ENCODE data around the gene MERTK.
"Not testable (repeated sequence)": the region's sequence is repeated elsewhere in the genome, so short reads cannot be mapped to it uniquely, and the experiment has no call there.

MERTK gene

GRCh38 chr2:112027767-112028166 is 129.4 kb downstream of the MERTK start:
- Histone ChIP-seq H3K4me1 (ENCODE audit: control insufficient read depth, insufficient read depth, low read length) (peaks cover 15% of the 10 kb centered on the region), H3K4me3 (ENCODE audit: low read depth, low read length) (no peak overlapping the region), H3K27ac (ENCODE audit: low read depth, low read length) (no peak overlapping the region), H3K9ac (ENCODE audit: low read depth, low read length) (no peak overlapping the region), H3K27me3 (ENCODE audit: control insufficient read depth, insufficient read depth, low read length) (no peaks in the 10 kb centered on the region), H3K9me3 (ENCODE audit: control insufficient read depth, insufficient read depth, low read length) (no peaks in the 10 kb centered on the region), H3K36me3 (ENCODE audit: control insufficient read depth, insufficient read depth, low read length) (no peaks in the 10 kb centered on the region)

- Histone ChIP-seq H3K27ac (ENCODE audit: low read depth, low read length) (no peak overlapping the region), H3K4me1 (ENCODE audit: control insufficient read depth, insufficient read depth, low read length) (peaks cover 15% of the 10 kb centered on the region), H3K9me3 (ENCODE audit: control insufficient read depth, insufficient read depth, low read length) (no peaks in the 10 kb centered on the region), H3K36me3 (ENCODE audit: control insufficient read depth, insufficient read depth, low read length) (no peaks in the 10 kb centered on the region), H3K9ac (ENCODE audit: low read depth, low read length) (no peak overlapping the region), H3K4me3 (ENCODE audit: low read depth, low read length) (no peak overlapping the region), H3K27me3 (ENCODE audit: control insufficient read depth, insufficient read depth, low read length) (no peaks in the 10 kb centered on the region)
Measured at GRCh38 chr2:112029164-112029563, 130.8 kb downstream of the MERTK start.

DNA sequence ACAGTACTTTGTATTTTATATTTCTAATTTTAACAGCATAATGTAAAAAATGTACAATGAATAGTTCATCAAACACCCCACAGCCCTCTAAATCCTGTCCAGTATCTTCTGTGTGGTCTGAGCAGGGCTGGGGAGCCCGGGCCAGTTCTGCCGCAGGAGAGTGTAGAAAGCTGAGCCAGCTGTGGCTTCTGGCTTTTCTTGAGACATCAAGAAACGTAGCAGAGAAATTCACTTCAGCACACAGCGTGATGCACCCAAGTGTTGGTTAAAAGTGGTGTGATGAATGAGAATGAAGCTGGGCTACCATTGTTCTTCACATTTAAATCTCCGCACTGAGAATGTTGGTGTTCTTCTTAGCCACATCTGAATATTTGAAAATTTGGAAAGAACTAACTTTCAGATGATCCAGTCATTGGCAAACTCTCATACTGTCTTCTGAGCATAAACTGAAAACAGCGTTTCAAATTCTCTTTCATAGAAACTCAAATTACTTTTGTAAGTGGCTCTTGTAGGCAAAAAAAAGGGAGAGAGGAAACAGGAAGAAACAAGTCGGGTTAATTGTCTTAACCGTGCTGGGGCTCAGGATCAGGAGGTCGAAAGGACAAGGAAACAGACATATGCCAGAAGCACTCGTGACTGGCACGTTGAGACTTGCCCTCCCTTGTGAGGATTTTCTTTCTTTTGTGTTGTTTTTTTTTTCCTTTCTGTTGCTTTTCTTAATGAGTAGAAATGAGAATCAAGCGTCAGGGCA is 133.2 kb downstream of the MERTK start:
- Histone ChIP-seq H3K9ac (ENCODE audit: low read depth, low read length) (peak overlapping the region; percentile 32; the same call in 1 of the 2 replicates), H3K27ac (ENCODE audit: low read depth, low read length) (peak overlapping the region; percentile 82), H3K36me3 (ENCODE audit: control insufficient read depth, insufficient read depth, low read length) (no peaks in the 10 kb centered on the region), H3K4me3 (ENCODE audit: low read depth, low read length) (no peak overlapping the region; the same call in 1 of the 2 replicates), H3K27me3 (ENCODE audit: control insufficient read depth, insufficient read depth, low read length) (no peaks in the 10 kb centered on the region), H3K9me3 (ENCODE audit: control insufficient read depth, insufficient read depth, low read length) (no peaks in the 10 kb centered on the region), H3K4me1 (ENCODE audit: control insufficient read depth, insufficient read depth, low read length) (peaks cover 15% of the 10 kb centered on the region)

- H3K27me3 ChIP-seq (ENCODE audit: control insufficient read depth, insufficient read depth, low read length), result no peaks in the 10 kb centered on the region
- H3K9me3 ChIP-seq (ENCODE audit: control insufficient read depth, insufficient read depth, low read length), result no peaks in the 10 kb centered on the region
- H3K4me3 ChIP-seq (ENCODE audit: low read depth, low read length), result no peak overlapping the region
- peak overlapping the region; percentile 82 for H3K27ac ChIP-seq (ENCODE audit: low read depth, low read length)
- H3K9ac ChIP-seq (ENCODE audit: low read depth, low read length), result no peak overlapping the region
- no peaks in the 10 kb centered on the region for H3K36me3 ChIP-seq (ENCODE audit: control insufficient read depth, insufficient read depth, low read length)
- H3K4me1 ChIP-seq (ENCODE audit: control insufficient read depth, insufficient read depth, low read length), result peaks cover 15% of the 10 kb centered on the region
Measured at GRCh38 chr2:112032224-112032586, 133.8 kb downstream of the MERTK start.

DNA sequence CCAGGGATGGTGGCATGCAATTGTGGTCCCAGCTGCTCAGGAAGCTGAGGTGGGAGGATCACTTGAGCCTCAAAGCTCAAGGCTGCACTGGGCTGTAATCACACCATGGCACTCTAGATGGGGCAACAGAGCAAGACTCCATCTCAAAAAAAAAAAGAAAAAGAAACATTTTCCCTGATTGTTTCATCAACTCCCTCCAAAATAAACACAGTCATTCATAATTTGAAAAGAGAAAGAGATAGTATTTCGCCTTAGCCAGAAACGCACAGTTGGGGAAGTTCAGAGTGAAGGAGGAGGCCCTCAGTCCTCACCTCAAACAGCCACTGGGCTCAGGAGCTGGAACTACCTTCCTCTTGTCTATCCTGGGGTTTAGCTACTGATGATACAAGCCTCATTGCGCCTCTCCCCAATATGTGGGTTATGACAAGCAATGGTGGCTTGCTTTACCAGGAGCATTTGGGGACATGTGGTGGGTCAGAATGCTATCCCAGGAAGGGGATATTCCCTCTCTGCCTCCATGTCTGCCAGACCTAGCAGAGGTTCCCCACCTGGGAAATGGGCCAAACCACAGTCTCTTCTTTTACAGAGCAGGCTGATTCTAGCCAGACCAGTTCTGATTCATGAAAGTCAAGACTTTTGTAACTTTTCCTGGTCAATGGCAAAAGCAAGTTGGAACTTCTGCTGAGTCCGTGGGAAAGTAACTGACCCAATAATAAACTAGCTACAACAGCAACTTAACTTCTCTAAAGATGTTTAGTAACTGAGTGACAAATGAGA is 134.5 kb downstream of the MERTK start:
- H3K36me3 ChIP-seq (ENCODE audit: control insufficient read depth, insufficient read depth, low read length), result no peaks in the 10 kb centered on the region
- no peaks in the 10 kb centered on the region; the same call in 1 of the 2 replicates for H3K9me3 ChIP-seq (ENCODE audit: control insufficient read depth, insufficient read depth, low read length)
- no peak overlapping the region for H3K27ac ChIP-seq (ENCODE audit: low read depth, low read length)
- H3K27me3 ChIP-seq (ENCODE audit: control insufficient read depth, insufficient read depth, low read length), result no peaks in the 10 kb centered on the region
- H3K4me1 ChIP-seq (ENCODE audit: control insufficient read depth, insufficient read depth, low read length), result peaks cover 15% of the 10 kb centered on the region
- H3K9ac ChIP-seq (ENCODE audit: low read depth, low read length), result no peak overlapping the region
- no peak overlapping the region for H3K4me3 ChIP-seq (ENCODE audit: low read depth, low read length)

- Histone ChIP-seq H3K27ac (ENCODE audit: low read depth, low read length) (no peak overlapping the region), H3K4me1 (ENCODE audit: control insufficient read depth, insufficient read depth, low read length) (peaks cover 15% of the 10 kb centered on the region), H3K36me3 (ENCODE audit: control insufficient read depth, insufficient read depth, low read length) (no peaks in the 10 kb centered on the region), H3K27me3 (ENCODE audit: control insufficient read depth, insufficient read depth, low read length) (no peaks in the 10 kb centered on the region), H3K4me3 (ENCODE audit: low read depth, low read length) (no peak overlapping the region), H3K9me3 (ENCODE audit: control insufficient read depth, insufficient read depth, low read length) (no peaks in the 10 kb centered on the region; the same call in 1 of the 2 replicates), H3K9ac (ENCODE audit: low read depth, low read length) (no peak overlapping the region)
Measured at GRCh38 chr2:112033600-112033999, 135.2 kb downstream of the MERTK start.

- H3K36me3 ChIP-seq (ENCODE audit: control insufficient read depth, insufficient read depth, low read length), result no peaks in the 10 kb centered on the region
- H3K9me3 ChIP-seq (ENCODE audit: control insufficient read depth, insufficient read depth, low read length), result no peaks in the 10 kb centered on the region; the same call in 1 of the 2 replicates
- no peak overlapping the region for H3K9ac ChIP-seq (ENCODE audit: low read depth, low read length)
- peaks cover 15% of the 10 kb centered on the region for H3K4me1 ChIP-seq (ENCODE audit: control insufficient read depth, insufficient read depth, low read length)
- H3K4me3 ChIP-seq (ENCODE audit: low read depth, low read length), result no peak overlapping the region
- no peak overlapping the region for H3K27ac ChIP-seq (ENCODE audit: low read depth, low read length)
- no peaks in the 10 kb centered on the region for H3K27me3 ChIP-seq (ENCODE audit: control insufficient read depth, insufficient read depth, low read length)
Measured at GRCh38 chr2:112034924-112035323, 136.5 kb downstream of the MERTK start.

DNA sequence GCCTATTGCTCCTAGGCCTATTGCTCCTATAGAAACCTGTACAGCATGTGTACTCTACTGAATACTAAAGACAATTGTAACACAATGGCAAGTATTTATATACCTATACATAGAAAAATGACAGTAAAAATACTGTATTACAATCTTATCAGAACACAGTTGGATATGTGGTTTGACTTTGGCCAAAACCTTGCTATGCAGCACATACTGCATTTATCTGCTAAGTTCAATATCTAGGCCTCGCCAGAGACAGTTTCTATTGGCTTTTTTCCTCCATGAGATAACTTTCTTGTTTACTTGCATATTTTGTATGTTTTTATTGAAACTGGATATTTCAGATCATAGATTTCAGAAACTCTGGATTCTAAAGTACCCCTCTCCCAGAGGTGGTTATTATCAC is 137.4 kb downstream of the MERTK start:
- Histone ChIP-seq H3K27ac (ENCODE audit: low read depth, low read length) (no peak overlapping the region), H3K36me3 (ENCODE audit: control insufficient read depth, insufficient read depth, low read length) (no peaks in the 10 kb centered on the region), H3K4me1 (ENCODE audit: control insufficient read depth, insufficient read depth, low read length) (peaks cover 15% of the 10 kb centered on the region), H3K9ac (ENCODE audit: low read depth, low read length) (no peak overlapping the region), H3K27me3 (ENCODE audit: control insufficient read depth, insufficient read depth, low read length) (no peaks in the 10 kb centered on the region), H3K4me3 (ENCODE audit: low read depth, low read length) (no peak overlapping the region), H3K9me3 (ENCODE audit: control insufficient read depth, insufficient read depth, low read length) (no peaks in the 10 kb centered on the region; the same call in 1 of the 2 replicates)

DNA sequence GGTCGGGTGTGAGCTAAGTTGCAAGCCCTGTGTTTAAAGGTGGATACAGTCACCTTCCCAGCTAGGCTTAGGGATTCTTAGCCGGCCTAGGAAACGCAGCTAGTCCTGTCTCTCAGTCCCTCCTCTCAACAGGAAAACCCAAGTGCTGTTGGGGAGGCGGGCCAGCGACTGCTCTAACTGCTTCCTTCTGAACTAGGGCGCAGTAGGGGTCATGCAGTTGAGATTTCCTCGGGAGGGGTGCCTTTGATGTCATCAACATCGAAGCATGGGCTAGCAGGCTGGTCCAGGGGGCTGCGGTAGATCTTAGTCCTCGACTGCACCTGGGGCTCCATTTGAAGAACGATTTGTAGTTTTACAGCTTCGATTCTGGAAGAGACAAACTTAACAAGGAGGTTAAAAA is 141.1 kb downstream of the MERTK start:
- H3K27ac ChIP-seq (ENCODE audit: low read depth, low read length), result peak overlapping the region; percentile 28
- peaks cover 14% of the 10 kb centered on the region for H3K4me1 ChIP-seq (ENCODE audit: control insufficient read depth, insufficient read depth, low read length)
- H3K27me3 ChIP-seq (ENCODE audit: control insufficient read depth, insufficient read depth, low read length); H3K4me3 ChIP-seq (ENCODE audit: low read depth, low read length); H3K9ac ChIP-seq (ENCODE audit: low read depth, low read length); H3K36me3 ChIP-seq (ENCODE audit: control insufficient read depth, insufficient read depth, low read length); H3K9me3 ChIP-seq (ENCODE audit: control insufficient read depth, insufficient read depth, low read length): not testable (repeated sequence)

DNA sequence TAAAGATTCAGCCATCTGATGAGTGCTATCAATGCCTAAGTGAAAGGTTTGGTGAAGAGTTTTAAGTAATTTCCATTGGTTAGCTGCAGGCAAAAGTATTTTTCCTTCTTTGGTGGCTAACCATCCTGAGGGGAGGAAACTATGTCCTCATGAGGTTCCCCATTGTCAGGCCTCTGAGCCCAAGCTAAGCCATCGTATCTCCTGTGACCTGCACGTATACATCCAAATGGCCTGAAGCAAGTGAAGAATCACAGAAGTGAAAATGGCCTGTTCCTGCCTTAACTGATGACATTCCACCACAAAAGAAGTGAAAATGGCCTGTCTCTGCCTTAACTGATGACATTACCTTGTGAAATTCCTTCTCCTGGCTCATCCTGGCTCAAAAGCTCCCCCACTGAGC is 141.7 kb downstream of the MERTK start:
- H3K9me3 ChIP-seq (ENCODE audit: control insufficient read depth, insufficient read depth, low read length), result not testable (repeated sequence)

GRCh38 chr2:112041460-112041859 is 143.1 kb downstream of the MERTK start:
- H3K27me3 ChIP-seq (ENCODE audit: control insufficient read depth, insufficient read depth, low read length); H3K27ac ChIP-seq (ENCODE audit: low read depth, low read length); H3K4me3 ChIP-seq (ENCODE audit: low read depth, low read length); H3K9ac ChIP-seq (ENCODE audit: low read depth, low read length); H3K36me3 ChIP-seq (ENCODE audit: control insufficient read depth, insufficient read depth, low read length): not testable (repeated sequence)
- Histone ChIP-seq H3K4me1 (ENCODE audit: control insufficient read depth, insufficient read depth, low read length) (peaks cover 14% of the 10 kb centered on the region), H3K9me3 (ENCODE audit: control insufficient read depth, insufficient read depth, low read length) (peaks cover 11% of the 10 kb centered on the region; the same call in 1 of the 2 replicates)

More for the DNA sequence above, 141.7 kb downstream of the MERTK start:
- not testable (repeated sequence) for H3K9ac ChIP-seq (ENCODE audit: low read depth, low read length); H3K27me3 ChIP-seq (ENCODE audit: control insufficient read depth, insufficient read depth, low read length); H3K4me3 ChIP-seq (ENCODE audit: low read depth, low read length); H3K36me3 ChIP-seq (ENCODE audit: control insufficient read depth, insufficient read depth, low read length)
- peak overlapping the region; percentile 28 for H3K27ac ChIP-seq (ENCODE audit: low read depth, low read length)
- peaks cover 14% of the 10 kb centered on the region for H3K4me1 ChIP-seq (ENCODE audit: control insufficient read depth, insufficient read depth, low read length)
